Endothelial cell of umbilical vein (primary cell): Measurements from ENCODE around the gene GBE1. TPM values are rescaled to one million over a fixed set of nuclear protein-coding genes. Genes with fewer than 3 reads are reported as not detected.

Experiments
- BruUV-seq: library from RNA; stranded (reverse); fragments of 400-500 nt; replicated peaks from 2 replicates; lab custom pipeline; 2021; lab: Mats Ljungman, UMichigan
- CTCF ChIA-PET: fragments of 300-600, 350-600 bp; sonication (Branson Sonifier 250); formaldehyde crosslinking; loops from one replicate; lab custom pipeline; 2021; ENCODE audit warnings: antibody characterized with exemption, inconsistent platforms; lab: Charles Lee
- POLR2A ChIA-PET: fragments of 300-600, 350-600 bp; sonication (Branson Sonifier 250); formaldehyde crosslinking; loops from one replicate; lab custom pipeline; 2021; ENCODE audit warnings: antibody characterized with exemption, inconsistent platforms; lab: Charles Lee
- DNase-seq: peaks from one replicate; pipeline ENCODE4 v3.0.0-alpha.2; 2011; ENCODE audit warnings: low read depth, low spot score
- FAIRE-seq: peaks from 2 replicates; lab custom pipeline; 2011; peaks lifted over from hg19 to GRCh38; lab: Jason Lieb, UNC
- H2AFZ ChIP-seq: 2 replicates; pipeline ENCODE4 v1.6.0; 2012; ENCODE audit warnings: low read depth, low read length, control low read depth, inconsistent platforms
- H3K27ac ChIP-seq: 2 replicates; pipeline ENCODE4 v1.5.1; 2011; ENCODE audit warnings: low read depth, mild to moderate bottlenecking, control low read depth, low read length, moderate library complexity; ENCODE audit not compliant: insufficient read depth
- H3K27me3 ChIP-seq, 2 experiments: 2 replicates each; pipeline versions ENCODE4 v1.6.0 to v1.6.1; 2011; ENCODE audit warnings: low read length in 2 of 2, mixed read lengths in 1 of 2; ENCODE audit not compliant: control insufficient read depth in 2 of 2, insufficient read depth in 2 of 2
- H3K36me3 ChIP-seq, 2 experiments: 2 replicates in 1 of 2; 3 replicates in 1 of 2; pipeline ENCODE4 v1.5.1; 2011; ENCODE audit warnings: low read length in 2 of 2, mild to moderate bottlenecking in 1 of 2, moderate library complexity in 1 of 2; ENCODE audit not compliant: control insufficient read depth in 2 of 2, insufficient read depth in 2 of 2; ENCODE audit errors: extremely low read depth in 1 of 2
- H3K4me1 ChIP-seq: 3 replicates; pipeline ENCODE4 v1.5.1; 2011; ENCODE audit warnings: mild to moderate bottlenecking, low read length; ENCODE audit not compliant: control insufficient read depth, insufficient read depth; ENCODE audit errors: extremely low read depth
- H3K4me2 ChIP-seq: 2 replicates; pipeline ENCODE4 v1.6.1; 2011; ENCODE audit warnings: low read length, control low read depth, mixed read lengths; ENCODE audit not compliant: insufficient read depth
- H3K4me3 ChIP-seq, 3 experiments: fragments of 200-600 bp in 1 of 3; sonication (generic), shearing (Covaris generic) in 1 of 3; replicated peaks in 1 of 3; 2 replicates each; pipeline ENCODE4 v1.5.1; 2011 to 2016; ENCODE audit warnings: control low read depth in 3 of 3, low read length in 3 of 3, mild to moderate bottlenecking in 2 of 3, inconsistent platforms in 1 of 3, low read depth in 1 of 3, moderate library complexity in 1 of 3; ENCODE audit not compliant: insufficient read depth in 1 of 3
- H3K79me2 ChIP-seq: 2 replicates; pipeline ENCODE4 v1.6.0; 2012; ENCODE audit warnings: low read length, inconsistent platforms; ENCODE audit not compliant: control insufficient read depth, insufficient read depth
- H3K9ac ChIP-seq: replicated peaks from 2 replicates; pipeline ENCODE3; 2011; ENCODE audit warnings: low read length, control low read depth; ENCODE audit not compliant: insufficient read depth; ENCODE audit errors: extremely low read depth
- H3K9me1 ChIP-seq: replicated peaks from 3 replicates; pipeline ENCODE4 v1.6.0; 2011; ENCODE audit warnings: mild to moderate bottlenecking, low read length; ENCODE audit not compliant: control insufficient read depth, insufficient read depth; ENCODE audit errors: extremely low read depth
- H3K9me3 ChIP-seq: replicated peaks from 2 replicates; pipeline ENCODE4 v1.5.1; 2012; ENCODE audit warnings: low read length, inconsistent platforms; ENCODE audit not compliant: control insufficient read depth, insufficient read depth
- H4K20me1 ChIP-seq: replicated peaks from 2 replicates; pipeline ENCODE3; 2011; ENCODE audit warnings: mild to moderate bottlenecking, low read length; ENCODE audit not compliant: control insufficient read depth, insufficient read depth; ENCODE audit errors: extremely low read depth
- CTCF ChIP-seq, 2 donors: IDR thresholded peaks; 1 replicate in 1 of 2; 2 replicates in 1 of 2; pipeline ENCODE4 v1.5.1; 2011; ENCODE audit warnings: low read length in 2 of 2, mild to moderate bottlenecking in 2 of 2, moderate library complexity in 2 of 2, control low read depth in 1 of 2, inconsistent platforms in 1 of 2, low read depth in 1 of 2; ENCODE audit not compliant: insufficient read depth in 1 of 2; ENCODE audit errors: extremely low read depth in 1 of 2
- EZH2 ChIP-seq: IDR thresholded peaks from 2 replicates; pipeline ENCODE4 v1.6.1; 2012; ENCODE audit warnings: borderline replicate concordance, low read depth, mild to moderate bottlenecking, moderate library complexity, low read length, inconsistent platforms; ENCODE audit not compliant: severe bottlenecking
- MYC ChIP-seq: IDR thresholded peaks from one replicate; pipeline ENCODE4 v1.6.1; 2011; ENCODE audit warnings: mild to moderate bottlenecking, low read depth, low read length
- POLR2A ChIP-seq: IDR thresholded peaks from 2 replicates; pipeline ENCODE4 v1.6.1; 2012; ENCODE audit warnings: low read depth, mild to moderate bottlenecking, control low read depth, low read length
- dilution Hi-C: fragments of 300-500 bp; cut with MboI; formaldehyde crosslinking; loops from one replicate; pipeline ENCODE4 v1.15.0; 2019; ENCODE audit warnings: low sequenced_read_pairs; ENCODE audit not compliant: extremely low pct_ligation_motif_present
- intact Hi-C: fragments of 100-400 bp; cut with micrococcal nuclease; formaldehyde crosslinking; loops from one replicate; pipeline ENCODE4 v1.10.0; 2022
- polyA plus RNA-seq, 4 experiments: library from polyadenylated mRNA; depleted of rRNA in 3 of 4; stranded (reverse) in 3 of 4; unstranded in 1 of 4; fragments of >200 nt; gene quantifications; 2 replicates each; pipeline versions ENCODE4 v1.2.1 to v1.2.3, GENCODE V29; 2011 to 2012; ENCODE audit warnings: missing spikeins in 1 of 4
- total RNA-seq: library from RNA; stranded (reverse); gene quantifications from 2 replicates; pipeline ENCODE4 v1.2.3, GENCODE V29; 2021

GBE1 gene
- total and polyA plus RNA-seq, 2 donors (not counting 3 experiments of a cell fraction or from before 2014, with no cell fraction given): 35.9 to 110 TPM

- CTCF ChIA-PET: no interaction called here
- dilution Hi-C loops (no loop called here), intact Hi-C loops (no loop called here)
- no peak overlapping the region for H3K9ac ChIP-seq
- H3K4me1 ChIP-seq: peaks cover 3% of the 10 kb centered on the region
- TF ChIP-seq MYC: no peak
- TF ChIP-seq EZH2: no peak
- no peak for TF ChIP-seq CTCF (IDR thresholded peaks at IDR 0.05; ENCODE audit: extremely low read depth in 1 of 2, insufficient read depth in 1 of 2, low read depth in 1 of 2, low read length in 2 of 2)
- FAIRE-seq: no peak
- no peaks in the 10 kb centered on the region for H3K27me3 ChIP-seq
- no peak overlapping the region for H3K4me2 ChIP-seq
- DNase-seq: no peak
- H3K27ac ChIP-seq: no peak overlapping the region
- BruUV-seq: no TSS peak
- H2AFZ ChIP-seq: no peak overlapping the region
- H4K20me1 ChIP-seq: no peaks in the 10 kb centered on the region
- H3K36me3 ChIP-seq: no peaks in the 10 kb centered on the region
- H3K4me3 ChIP-seq: no peak overlapping the region
- H3K9me3 ChIP-seq: no peaks in the 10 kb centered on the region
- H3K79me2 ChIP-seq: peaks cover 54% of the 10 kb centered on the region
- H3K9me1 ChIP-seq: peaks cover 2% of the 10 kb centered on the region
- POLR2A ChIA-PET: no interaction called here
Observed at GRCh38 chr3:81718311-81718710, 43.1 kb downstream of the GBE1 start.

- Histone ChIP-seq H3K36me3 (peaks cover 0 to 2% of the 10 kb centered on the region in 2 experiments), H3K9me1 (peaks cover 1% of the 10 kb centered on the region), H3K9ac (no peak overlapping the region), H2AFZ (no peak overlapping the region), H4K20me1 (peaks cover 2% of the 10 kb centered on the region), H3K9me3 (no peaks in the 10 kb centered on the region), H3K79me2 (peaks cover 50% of the 10 kb centered on the region), H3K4me1 (no peaks in the 10 kb centered on the region), H3K4me3 (no peak overlapping the region), H3K27me3 (no peaks in the 10 kb centered on the region), H3K27ac (no peak overlapping the region), H3K4me2 (no peak overlapping the region)
- no TSS peak for BruUV-seq
- intact Hi-C loops: no loop called here
- no peak for TF ChIP-seq POLR2A
- DNase-seq (no peak), FAIRE-seq (no peak)
- ChIA-PET CTCF (interaction anchor here (1.6 kb wide), 1 partner anchor 21 kb away, joined by 5 read pairs; no protein-coding TSS in a partner anchor), POLR2A (no interaction called here)
- dilution Hi-C loops: no loop called here
Observed at GRCh38 chr3:81716870-81717509, 44.5 kb downstream of the GBE1 start.
